ENCODE data around the gene EPC1.
"Not testable (repeated sequence)": the region's sequence is repeated elsewhere in the genome, so short reads cannot be mapped to it uniquely, and the experiment has no call there.

The EPC1 gene

DNA sequence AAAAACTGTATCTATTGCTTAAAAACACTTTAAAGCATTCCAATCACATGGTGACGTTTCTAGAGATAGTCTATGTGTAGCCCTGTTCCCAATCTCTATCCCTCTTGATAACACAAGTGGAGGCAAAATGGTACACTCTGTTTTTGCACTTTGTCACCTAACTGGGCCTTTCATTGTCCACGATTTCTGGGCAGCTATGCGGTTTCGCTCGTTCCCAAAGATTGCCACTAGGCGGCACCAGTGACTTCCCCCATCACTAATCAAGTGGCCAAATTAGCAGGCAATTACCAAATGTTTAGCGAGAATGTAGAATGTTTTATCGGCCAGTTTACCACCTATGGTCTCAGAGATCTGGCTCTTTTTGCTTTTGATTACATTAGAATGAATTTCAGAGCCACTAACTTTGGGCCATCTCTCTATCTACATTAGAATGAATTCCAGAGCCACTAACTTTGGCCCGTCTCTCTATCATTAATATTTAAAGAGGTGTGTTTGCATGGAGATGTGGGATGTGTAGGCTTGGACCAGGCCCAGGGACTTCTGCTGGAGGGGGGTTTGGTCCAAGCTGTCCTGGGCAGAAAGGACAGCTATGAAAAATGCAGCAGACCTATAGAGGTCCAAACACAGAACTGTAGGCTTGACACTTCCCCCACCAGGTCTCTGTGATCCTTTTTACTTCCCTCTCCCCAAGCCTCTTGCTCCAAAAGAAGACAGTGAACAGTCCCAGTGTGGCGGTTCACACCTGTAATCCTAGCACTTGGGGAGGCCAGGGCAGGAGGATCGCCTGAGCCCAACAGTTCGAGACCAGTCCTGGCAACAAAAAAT lies 90.1 kb downstream of the EPC1 start:
- no peak for DNase-seq (ENCODE audit: low read depth, low spot score)
- H3K27me3 ChIP-seq (ENCODE audit: control insufficient read depth, insufficient read depth, low read length): no peaks in the 10 kb centered on the region
- H3K36me3 ChIP-seq (ENCODE audit: control insufficient read depth, insufficient read depth, low read length): no peaks in the 10 kb centered on the region
- H3K4me1 ChIP-seq (ENCODE audit: control insufficient read depth, insufficient read depth, low read length): no peaks in the 10 kb centered on the region
- WGBS (ENCODE audit: insufficient coverage, insufficient read length): no CpG with 5 or more reads among the region's 12 CpGs
- H3K4me3 ChIP-seq (ENCODE audit: low read length): no peak overlapping the region
- H3K9me3 ChIP-seq (ENCODE audit: control insufficient read depth, insufficient read depth, low read length): no peaks in the 10 kb centered on the region
- no peak overlapping the region for H3K27ac ChIP-seq (ENCODE audit: low read length)

DNA sequence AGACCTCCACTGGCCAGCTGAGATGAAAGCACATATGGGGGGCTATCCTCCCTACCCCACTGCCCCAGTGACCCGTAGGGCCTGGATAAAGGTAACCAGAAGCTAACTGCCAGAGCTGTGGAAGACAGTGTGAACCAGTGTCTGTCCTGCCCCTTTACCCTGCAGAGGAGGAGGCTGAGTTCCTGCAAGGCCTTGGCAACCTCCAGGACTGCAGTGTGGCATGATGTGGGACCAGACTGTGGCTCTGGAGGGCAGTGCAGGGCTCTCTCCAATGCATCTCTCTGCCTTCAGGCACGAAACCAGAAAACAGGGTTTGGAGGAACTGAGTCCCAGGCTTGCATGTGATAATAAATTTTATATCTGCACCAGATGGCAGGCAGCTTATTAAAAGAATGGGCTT lies 93.1 kb downstream of the EPC1 start:
- no peaks in the 10 kb centered on the region for H3K36me3 ChIP-seq (ENCODE audit: control insufficient read depth, insufficient read depth, low read length)
- WGBS (ENCODE audit: insufficient coverage, insufficient read length): no CpG with 5 or more reads among the region's 2 CpGs
- no peaks in the 10 kb centered on the region for H3K4me1 ChIP-seq (ENCODE audit: control insufficient read depth, insufficient read depth, low read length)
- H3K9me3 ChIP-seq (ENCODE audit: control insufficient read depth, insufficient read depth, low read length): no peaks in the 10 kb centered on the region
- no peak overlapping the region for H3K4me3 ChIP-seq (ENCODE audit: low read length)
- no peak for DNase-seq (ENCODE audit: low read depth, low spot score)
- H3K27me3 ChIP-seq (ENCODE audit: control insufficient read depth, insufficient read depth, low read length): no peaks in the 10 kb centered on the region
- no peak overlapping the region for H3K27ac ChIP-seq (ENCODE audit: low read length)

DNA sequence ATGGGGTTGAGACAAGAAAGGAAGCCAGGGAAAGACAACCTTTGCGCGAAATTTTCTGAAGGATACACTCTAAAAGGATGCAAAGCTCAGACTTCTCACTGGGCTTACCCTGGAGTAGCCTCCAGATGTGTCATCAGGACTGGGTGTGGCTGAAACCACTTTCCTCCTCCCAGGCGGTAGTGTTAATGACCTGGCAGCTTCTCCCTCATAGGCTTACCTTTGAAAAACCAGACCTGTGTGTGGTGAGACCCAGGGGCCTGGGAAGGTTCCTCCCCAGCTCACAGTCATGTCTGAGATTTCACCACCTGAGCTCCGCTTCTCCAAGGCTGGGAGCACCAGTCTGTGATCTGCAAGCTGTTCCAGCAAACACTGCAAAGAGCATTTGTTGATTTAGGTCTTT lies 93.7 kb downstream of the EPC1 start:
- Histone ChIP-seq H3K4me3 (ENCODE audit: low read length) (no peak overlapping the region), H3K27ac (ENCODE audit: low read length) (no peak overlapping the region), H3K36me3 (ENCODE audit: control insufficient read depth, insufficient read depth, low read length) (no peaks in the 10 kb centered on the region), H3K27me3 (ENCODE audit: control insufficient read depth, insufficient read depth, low read length) (no peaks in the 10 kb centered on the region), H3K4me1 (ENCODE audit: control insufficient read depth, insufficient read depth, low read length) (no peaks in the 10 kb centered on the region), H3K9me3 (ENCODE audit: control insufficient read depth, insufficient read depth, low read length) (no peaks in the 10 kb centered on the region)
- WGBS (ENCODE audit: insufficient coverage, insufficient read length): no CpG with 5 or more reads among the region's 4 CpGs
- DNase-seq (ENCODE audit: low read depth, low spot score): no peak

DNA sequence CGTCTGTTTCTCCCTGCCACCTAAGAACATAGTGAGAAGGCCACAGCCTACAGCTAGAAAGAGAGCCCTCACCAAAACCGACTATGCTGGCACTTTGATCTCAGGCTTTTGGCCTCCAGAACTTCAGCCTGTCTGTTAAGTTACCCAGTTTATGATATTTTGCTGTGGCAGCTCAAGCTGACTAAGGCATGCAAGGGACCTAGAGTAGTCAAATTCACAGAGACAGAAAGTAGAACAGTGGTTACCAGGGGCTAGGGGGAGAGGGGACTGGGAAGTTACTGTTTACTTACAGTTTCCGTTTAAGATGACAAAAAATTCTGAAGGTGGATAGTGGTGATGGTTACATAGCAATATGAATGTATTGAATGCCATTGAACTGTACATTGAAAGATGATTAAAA lies 96.5 kb downstream of the EPC1 start:
- not testable (repeated sequence) for H3K27me3 ChIP-seq (ENCODE audit: control insufficient read depth, insufficient read depth, low read length); DNase-seq (ENCODE audit: low read depth, low spot score); H3K27ac ChIP-seq (ENCODE audit: low read length); H3K36me3 ChIP-seq (ENCODE audit: control insufficient read depth, insufficient read depth, low read length); H3K9me3 ChIP-seq (ENCODE audit: control insufficient read depth, insufficient read depth, low read length); H3K4me1 ChIP-seq (ENCODE audit: control insufficient read depth, insufficient read depth, low read length); H3K4me3 ChIP-seq (ENCODE audit: low read length)
- no CpG with 5 or more reads among the region's 3 CpGs for WGBS (ENCODE audit: insufficient coverage, insufficient read length)

DNA sequence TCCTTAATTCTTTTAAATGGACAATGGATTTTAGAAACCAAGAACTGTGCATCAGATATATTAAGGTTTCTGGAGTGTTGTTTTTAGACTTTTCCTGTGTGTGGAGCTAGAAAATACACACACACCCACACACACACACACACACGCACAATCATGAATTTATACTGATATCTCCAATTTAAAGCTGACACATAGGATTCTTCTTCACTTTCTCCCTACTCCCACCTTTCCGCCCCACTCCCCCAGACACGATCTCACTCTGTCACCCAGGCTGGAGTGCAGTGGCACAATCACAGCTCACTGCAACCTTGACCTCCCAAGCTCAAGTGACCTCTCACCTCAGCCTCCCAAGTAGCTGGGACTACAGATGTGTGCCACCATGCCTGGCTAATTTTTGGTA lies 100.3 kb downstream of the EPC1 start:
- DNase-seq (ENCODE audit: low read depth, low spot score): no peak
- 100% methylated on average over 1 of the region's 3 CpGs for WGBS (ENCODE audit: insufficient coverage, insufficient read length)
- H3K27me3 ChIP-seq (ENCODE audit: control insufficient read depth, insufficient read depth, low read length): no peaks in the 10 kb centered on the region
- H3K4me1 ChIP-seq (ENCODE audit: control insufficient read depth, insufficient read depth, low read length): no peaks in the 10 kb centered on the region
- H3K9me3 ChIP-seq (ENCODE audit: control insufficient read depth, insufficient read depth, low read length): no peaks in the 10 kb centered on the region
- no peaks in the 10 kb centered on the region for H3K36me3 ChIP-seq (ENCODE audit: control insufficient read depth, insufficient read depth, low read length)
- no peak overlapping the region for H3K27ac ChIP-seq (ENCODE audit: low read length)
- H3K4me3 ChIP-seq (ENCODE audit: low read length): no peak overlapping the region

DNA sequence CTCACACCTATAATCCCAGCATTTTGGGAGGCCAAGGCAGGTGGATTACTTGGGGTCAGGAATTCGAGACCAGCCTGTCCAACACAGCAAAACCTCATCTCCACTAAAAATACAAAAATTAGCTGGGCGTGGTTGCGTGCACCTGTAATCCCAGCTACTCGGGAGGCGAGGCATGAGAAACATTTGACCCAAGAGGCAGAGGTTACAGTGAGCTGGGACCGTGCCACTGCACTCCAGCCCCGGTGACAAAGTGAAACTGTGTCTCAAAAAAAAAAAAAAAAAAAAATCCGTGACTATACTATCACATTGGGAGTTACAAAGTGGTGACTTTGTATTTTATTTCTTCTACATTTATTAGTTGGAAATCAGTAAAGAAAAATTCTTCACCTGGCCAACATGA lies 101.2 kb downstream of the EPC1 start:
- no peaks in the 10 kb centered on the region for H3K27me3 ChIP-seq (ENCODE audit: control insufficient read depth, insufficient read depth, low read length)
- no CpG with 5 or more reads among the region's 8 CpGs for WGBS (ENCODE audit: insufficient coverage, insufficient read length)
- no peak overlapping the region for H3K27ac ChIP-seq (ENCODE audit: low read length)
- H3K36me3 ChIP-seq (ENCODE audit: control insufficient read depth, insufficient read depth, low read length): no peaks in the 10 kb centered on the region
- H3K4me1 ChIP-seq (ENCODE audit: control insufficient read depth, insufficient read depth, low read length): no peaks in the 10 kb centered on the region
- H3K4me3 ChIP-seq (ENCODE audit: low read length): no peak overlapping the region
- no peaks in the 10 kb centered on the region for H3K9me3 ChIP-seq (ENCODE audit: control insufficient read depth, insufficient read depth, low read length)
- DNase-seq (ENCODE audit: low read depth, low spot score): no peak

DNA sequence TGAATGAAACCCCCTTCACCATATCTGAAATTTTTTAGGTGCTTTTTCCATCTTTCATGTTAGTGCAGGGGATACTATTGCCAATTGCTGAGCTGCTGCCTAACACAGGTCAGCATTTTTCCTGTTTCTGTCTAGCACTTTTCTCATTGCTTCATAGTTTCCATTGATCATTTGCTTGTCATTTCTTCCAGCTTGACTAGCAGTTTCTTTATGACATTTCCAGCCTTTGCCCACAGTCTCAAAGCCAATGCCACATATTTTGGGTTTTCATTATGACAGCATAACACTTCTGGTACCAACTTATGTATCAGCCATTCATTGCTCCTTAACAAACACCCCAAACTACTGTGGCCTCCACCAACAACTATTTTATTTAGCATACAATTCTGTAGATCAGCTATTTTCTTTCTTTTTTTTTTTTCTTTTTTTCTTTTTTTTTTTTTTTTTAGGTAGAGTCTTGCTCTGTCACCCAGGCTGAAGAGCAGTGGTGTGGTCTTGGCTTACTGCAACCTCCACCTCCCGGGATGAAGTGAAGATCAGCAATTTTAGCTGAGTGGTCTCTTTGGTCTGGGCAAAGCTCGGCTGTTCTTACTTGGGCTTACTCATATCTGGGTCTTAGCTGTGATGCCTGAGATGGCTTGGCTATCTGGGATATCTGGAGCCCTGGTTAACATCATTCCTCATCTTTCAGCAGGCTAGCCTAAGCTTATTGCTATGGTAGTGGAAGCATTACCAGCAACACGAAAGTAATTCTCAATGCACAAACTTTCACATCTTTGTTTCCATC lies 102.3 kb downstream of the EPC1 start:
- no CpG with 5 or more reads among the region's 3 CpGs for WGBS (ENCODE audit: insufficient coverage, insufficient read length)
- no peak for DNase-seq (ENCODE audit: low read depth, low spot score)
- Histone ChIP-seq H3K36me3 (ENCODE audit: control insufficient read depth, insufficient read depth, low read length) (no peaks in the 10 kb centered on the region), H3K4me1 (ENCODE audit: control insufficient read depth, insufficient read depth, low read length) (no peaks in the 10 kb centered on the region), H3K9me3 (ENCODE audit: control insufficient read depth, insufficient read depth, low read length) (no peaks in the 10 kb centered on the region), H3K4me3 (ENCODE audit: low read length) (no peak overlapping the region), H3K27ac (ENCODE audit: low read length) (no peak overlapping the region), H3K27me3 (ENCODE audit: control insufficient read depth, insufficient read depth, low read length) (no peaks in the 10 kb centered on the region)

DNA sequence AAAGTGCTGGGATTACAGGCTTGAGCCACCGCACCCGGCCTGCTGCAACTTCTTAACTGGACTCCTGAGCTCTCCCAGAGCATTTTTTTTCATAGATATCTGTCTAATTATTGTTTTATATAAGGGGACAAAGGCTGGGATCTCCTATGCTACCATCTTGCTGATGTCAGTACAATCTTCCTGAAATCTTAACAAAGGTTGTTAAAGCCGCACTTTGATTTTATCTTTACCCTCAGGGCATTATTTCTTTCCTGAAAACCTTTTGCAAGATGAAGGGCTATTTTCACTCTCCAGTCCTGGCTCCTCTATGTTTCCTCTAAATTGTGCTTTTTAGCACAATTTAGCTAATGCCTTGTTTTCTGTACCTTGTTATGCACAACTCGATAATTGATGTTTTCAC lies 102.9 kb downstream of the EPC1 start:
- no peaks in the 10 kb centered on the region for H3K36me3 ChIP-seq (ENCODE audit: control insufficient read depth, insufficient read depth, low read length)
- H3K27me3 ChIP-seq (ENCODE audit: control insufficient read depth, insufficient read depth, low read length): no peaks in the 10 kb centered on the region
- H3K4me3 ChIP-seq (ENCODE audit: low read length): no peak overlapping the region
- no CpG with 5 or more reads among the region's 4 CpGs for WGBS (ENCODE audit: insufficient coverage, insufficient read length)
- DNase-seq (ENCODE audit: low read depth, low spot score): no peak
- H3K4me1 ChIP-seq (ENCODE audit: control insufficient read depth, insufficient read depth, low read length): no peaks in the 10 kb centered on the region
- no peaks in the 10 kb centered on the region for H3K9me3 ChIP-seq (ENCODE audit: control insufficient read depth, insufficient read depth, low read length)
- H3K27ac ChIP-seq (ENCODE audit: low read length): no peak overlapping the region

DNA sequence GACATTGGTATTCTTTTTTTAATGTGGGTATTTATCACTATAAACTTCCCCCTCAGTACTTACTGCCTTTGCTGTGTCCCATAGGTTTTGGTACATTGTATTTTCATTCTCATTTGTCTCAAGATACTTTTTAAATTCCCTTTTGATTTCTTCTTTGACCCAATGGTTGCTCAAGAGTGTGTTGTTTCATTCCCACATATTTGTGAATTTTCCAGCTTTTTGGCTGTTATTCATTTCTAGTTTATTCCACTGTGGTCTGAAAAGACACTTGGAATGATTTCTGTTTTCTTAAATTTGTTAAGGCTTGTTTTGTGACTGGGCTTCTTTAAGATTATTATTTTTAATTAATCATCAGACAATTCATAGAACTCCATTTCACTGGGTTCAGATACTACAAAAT lies 105.0 kb downstream of the EPC1 start:
- no peaks in the 10 kb centered on the region for H3K9me3 ChIP-seq (ENCODE audit: control insufficient read depth, insufficient read depth, low read length)
- no peak overlapping the region for H3K27ac ChIP-seq (ENCODE audit: low read length)
- H3K4me3 ChIP-seq (ENCODE audit: low read length): no peak overlapping the region
- H3K27me3 ChIP-seq (ENCODE audit: control insufficient read depth, insufficient read depth, low read length): no peaks in the 10 kb centered on the region
- no peak for DNase-seq (ENCODE audit: low read depth, low spot score)
- H3K4me1 ChIP-seq (ENCODE audit: control insufficient read depth, insufficient read depth, low read length): no peaks in the 10 kb centered on the region
- no peaks in the 10 kb centered on the region for H3K36me3 ChIP-seq (ENCODE audit: control insufficient read depth, insufficient read depth, low read length)

DNA sequence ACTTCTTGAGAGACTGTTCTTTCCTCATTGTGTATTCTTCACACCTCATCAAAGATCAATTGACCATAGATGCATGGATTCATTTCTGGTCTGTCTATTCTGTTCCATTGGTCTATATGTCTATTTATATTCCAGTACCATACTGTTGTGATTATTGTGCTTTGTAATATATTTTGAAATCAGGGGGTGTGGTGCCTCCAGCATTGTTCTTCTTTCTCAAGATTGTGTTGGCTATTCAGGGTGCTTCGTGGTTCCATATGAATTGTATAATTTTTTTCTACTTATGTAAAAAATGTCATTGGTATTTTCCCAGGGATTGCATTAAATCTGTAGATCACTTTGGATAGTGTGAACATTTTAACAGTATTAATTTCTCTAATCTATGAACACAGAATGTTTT lies 106.5 kb downstream of the EPC1 start:
- no CpG with 5 or more reads among the region's 1 CpG for WGBS (ENCODE audit: insufficient coverage, insufficient read length)
- Histone ChIP-seq H3K36me3 (ENCODE audit: control insufficient read depth, insufficient read depth, low read length) (no peaks in the 10 kb centered on the region), H3K9me3 (ENCODE audit: control insufficient read depth, insufficient read depth, low read length) (no peaks in the 10 kb centered on the region), H3K4me1 (ENCODE audit: control insufficient read depth, insufficient read depth, low read length) (no peaks in the 10 kb centered on the region), H3K27ac (ENCODE audit: low read length) (no peak overlapping the region), H3K4me3 (ENCODE audit: low read length) (no peak overlapping the region), H3K27me3 (ENCODE audit: control insufficient read depth, insufficient read depth, low read length) (no peaks in the 10 kb centered on the region)
- no peak for DNase-seq (ENCODE audit: low read depth, low spot score)

DNA sequence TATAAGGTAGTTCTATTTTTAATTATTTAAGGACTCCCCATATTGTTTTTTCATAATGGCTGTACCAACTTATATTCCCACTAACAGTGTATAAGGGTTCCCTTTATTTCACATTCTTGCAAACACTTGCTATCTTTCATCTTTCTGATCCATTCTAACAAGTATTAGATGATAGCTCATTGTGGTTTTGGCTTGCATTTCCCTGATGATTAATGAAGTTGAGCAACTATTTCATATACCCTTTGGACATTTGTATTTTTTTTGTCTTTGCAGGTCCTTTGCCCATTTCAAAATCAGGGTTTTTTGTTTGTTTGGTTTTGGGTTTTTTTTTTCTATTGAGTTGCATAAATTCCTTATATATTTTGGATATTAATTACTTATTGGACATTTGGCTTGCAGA lies 107.2 kb downstream of the EPC1 start:
- H3K4me1 ChIP-seq (ENCODE audit: control insufficient read depth, insufficient read depth, low read length): no peaks in the 10 kb centered on the region
- no peak overlapping the region for H3K4me3 ChIP-seq (ENCODE audit: low read length)
- no peaks in the 10 kb centered on the region for H3K27me3 ChIP-seq (ENCODE audit: control insufficient read depth, insufficient read depth, low read length)
- no peaks in the 10 kb centered on the region for H3K36me3 ChIP-seq (ENCODE audit: control insufficient read depth, insufficient read depth, low read length)
- DNase-seq (ENCODE audit: low read depth, low spot score): no peak
- no peaks in the 10 kb centered on the region for H3K9me3 ChIP-seq (ENCODE audit: control insufficient read depth, insufficient read depth, low read length)
- H3K27ac ChIP-seq (ENCODE audit: low read length): no peak overlapping the region

All from iPS DF 6.9 (cell line).